ENCODE data around the gene SLC1A7. TPM values are rescaled to one million over a fixed set of nuclear protein-coding genes. Genes with fewer than 3 reads are reported as not detected.

The SLC1A7 gene
- polyA plus RNA-seq (2011; rRNA removed): 0.12 TPM in 2 replicates
- polyA plus RNA-seq (2012; cell fraction: cytosol; rRNA removed): 0.08 and 0.09 TPM in 2 replicates
- 0.24 and 0.25 TPM in 2 replicates for polyA plus RNA-seq (2012; cell fraction: nucleus; rRNA removed)
- 0.03 to 0.07 TPM (median 0.04 TPM) in 3 replicates for polyA plus RNA-seq (2017; fragmentation: RNase III; extraction: RNeasy Plus Mini Kit Qiagen cat#74134 plus additional on column Dnase treatment)
- polyA minus RNA-seq (2011; rRNA and poly(A)+ RNA removed): 0.12 TPM in 1 of 2 replicates, not detected in the other

DNA sequence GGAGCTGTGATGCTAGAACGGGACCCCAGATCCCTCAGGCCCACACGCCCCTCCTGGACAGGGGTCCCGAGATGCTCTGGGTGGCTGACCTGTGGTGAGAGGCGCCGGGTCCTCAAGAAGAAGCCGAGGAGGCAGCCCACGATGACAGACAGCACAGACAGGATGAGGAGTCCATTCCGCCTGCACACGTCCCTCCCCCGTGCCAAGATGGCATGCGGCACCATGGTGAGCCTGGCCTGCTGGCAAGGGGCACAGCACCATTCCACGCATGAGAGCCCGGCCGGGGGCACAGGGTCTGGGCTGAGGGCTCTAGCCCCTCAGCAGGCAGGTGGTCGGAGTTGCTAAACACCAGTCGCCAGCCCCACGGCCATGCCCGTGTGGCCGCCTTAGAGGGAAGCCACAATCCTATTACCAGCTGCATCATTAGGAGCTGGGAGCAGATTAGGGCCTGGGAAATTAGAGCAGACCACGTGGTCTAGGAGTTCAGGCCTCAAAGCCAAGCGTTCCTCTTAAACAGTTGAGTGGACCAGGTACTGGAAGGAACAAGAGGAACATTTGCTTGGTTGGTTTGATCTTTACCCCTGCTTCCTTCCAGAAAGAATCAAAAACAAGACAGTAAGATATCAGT, at the start of gene SLC1A7:
SLC1A7 (minus strand) TSS at position 413 of the 628 bp plus-strand sequence; CDS start at position 224, 189 bp downstream.
- ChIA-PET POLR2A (no interaction called here), CTCF (interaction anchor here (1.5 kb wide), 1 partner anchor 10 kb away, joined by 3 read pairs; no protein-coding TSS in a partner anchor)
- Histone ChIP-seq H3K27ac (peak within 1 kb of the TSS; percentile 94 to 96; a peak in 4 of 6 replicates), H3K4me3 (no peak within 1 kb of the TSS), H3K4me2 (no peak within 1 kb of the TSS), H3K9me3 (peaks cover 9% of the 10 kb centered on the region; the same call in 1 of the 3 replicates), H3K4me1 (peaks cover 52% of the 10 kb centered on the region)
- 93% methylated on average over 10 of the region's 21 CpGs for WGBS (ENCODE audit: missing lambda C conversion rate)
- FAIRE-seq (no peak), DNase-seq (ENCODE audit: low read depth in 1 of 2, low spot score in 1 of 2) (no peak), ATAC-seq (no peak)
- TF ChIP-seq, protein P1, sequence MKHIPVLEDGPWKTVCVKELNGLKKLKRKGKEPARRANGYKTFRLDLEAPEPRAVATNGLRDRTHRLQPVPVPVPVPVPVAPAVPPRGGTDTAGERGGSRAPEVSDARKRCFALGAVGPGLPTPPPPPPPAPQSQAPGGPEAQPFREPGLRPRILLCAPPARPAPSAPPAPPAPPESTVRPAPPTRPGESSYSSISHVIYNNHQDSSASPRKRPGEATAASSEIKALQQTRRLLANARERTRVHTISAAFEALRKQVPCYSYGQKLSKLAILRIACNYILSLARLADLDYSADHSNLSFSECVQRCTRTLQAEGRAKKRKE (CRISPR knock-in tag; IDR thresholded peaks at IDR 0.05; ENCODE audit: low read depth): no peak
- TF ChIP-seq, protein P2, sequence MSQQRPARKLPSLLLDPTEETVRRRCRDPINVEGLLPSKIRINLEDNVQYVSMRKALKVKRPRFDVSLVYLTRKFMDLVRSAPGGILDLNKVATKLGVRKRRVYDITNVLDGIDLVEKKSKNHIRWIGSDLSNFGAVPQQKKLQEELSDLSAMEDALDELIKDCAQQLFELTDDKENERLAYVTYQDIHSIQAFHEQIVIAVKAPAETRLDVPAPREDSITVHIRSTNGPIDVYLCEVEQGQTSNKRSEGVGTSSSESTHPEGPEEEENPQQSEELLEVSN (IDR thresholded peaks at IDR 0.05; ENCODE audit: borderline replicate concordance, low read depth): no peak
- TF ChIP-seq ZFP36 (IDR thresholded peaks at IDR 0.05; ENCODE audit: borderline replicate concordance, partially characterized antibody) (no peak), TFCP2L1 (CRISPR knock-in tag; IDR thresholded peaks at IDR 0.05) (no peak), CHD2 (IDR thresholded peaks at IDR 0.05; ENCODE audit: low read length, partially characterized antibody) (no peak), HOXB5 (CRISPR knock-in tag; IDR thresholded peaks at IDR 0.05) (no peak), JUN (IDR thresholded peaks at IDR 0.05) (no peak), CBX8 (IDR thresholded peaks at IDR 0.05) (no peak), EP300 (IDR thresholded peaks at IDR 0.05) (no peak), ESRRA (IDR thresholded peaks at IDR 0.05; ENCODE audit: borderline replicate concordance, low read length) (no peak), GATA3 (IDR thresholded peaks at IDR 0.05; ENCODE audit: borderline replicate concordance) (no peak), PHF8 (IDR thresholded peaks at IDR 0.05; ENCODE audit: borderline replicate concordance, low read depth) (no peak)
- TF ChIP-seq, protein P3, sequence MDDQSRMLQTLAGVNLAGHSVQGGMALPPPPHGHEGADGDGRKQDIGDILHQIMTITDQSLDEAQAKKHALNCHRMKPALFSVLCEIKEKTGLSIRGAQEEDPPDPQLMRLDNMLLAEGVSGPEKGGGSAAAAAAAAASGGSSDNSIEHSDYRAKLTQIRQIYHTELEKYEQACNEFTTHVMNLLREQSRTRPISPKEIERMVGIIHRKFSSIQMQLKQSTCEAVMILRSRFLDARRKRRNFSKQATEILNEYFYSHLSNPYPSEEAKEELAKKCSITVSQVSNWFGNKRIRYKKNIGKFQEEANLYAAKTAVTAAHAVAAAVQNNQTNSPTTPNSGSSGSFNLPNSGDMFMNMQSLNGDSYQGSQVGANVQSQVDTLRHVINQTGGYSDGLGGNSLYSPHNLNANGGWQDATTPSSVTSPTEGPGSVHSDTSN (IDR thresholded peaks at IDR 0.05): no peak

DNA sequence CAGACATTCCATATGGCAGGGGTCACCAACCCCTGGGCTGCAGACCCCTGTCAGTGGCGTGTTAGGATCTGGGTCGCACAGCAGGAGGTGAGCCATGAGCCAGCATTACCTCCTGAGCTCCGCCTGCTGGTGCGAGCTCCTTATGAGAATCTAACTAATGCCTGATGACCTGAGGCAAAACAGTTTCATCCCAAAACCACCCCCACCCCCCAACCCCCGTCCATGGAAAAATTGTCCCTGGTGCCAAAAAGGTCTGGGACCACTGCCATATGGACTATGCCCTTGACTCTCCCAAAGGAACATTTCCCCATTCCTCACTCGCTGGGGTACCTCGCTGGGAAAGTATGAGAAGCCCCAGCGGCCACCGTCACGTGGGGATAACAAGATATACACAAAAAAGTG, 47.8 kb upstream of the SLC1A7 start:
- no peak for ATAC-seq
- FAIRE-seq: no peak
- no peaks in the 10 kb centered on the region for H3K9me3 ChIP-seq
- CTCF ChIA-PET: interaction anchor here (2.2 kb wide), 2 partner anchors 8 to 269 kb away, joined by 9 read pairs; partner anchors contain the start of gene ECHDC2
- no peak overlapping the region for H3K4me3 ChIP-seq
- no peaks in the 10 kb centered on the region for H3K4me1 ChIP-seq
- H3K4me2 ChIP-seq: no peak overlapping the region
- DNase-seq (ENCODE audit: low read depth in 1 of 2, low spot score in 1 of 2): no peak
- WGBS (ENCODE audit: missing lambda C conversion rate): 87% methylated on average over 8 of the region's 10 CpGs
- no peak for TF ChIP-seq SREBF2 (IDR thresholded peaks at IDR 0.05)
- TF ChIP-seq, protein P2 (IDR thresholded peaks at IDR 0.05; ENCODE audit: borderline replicate concordance, low read depth): no peak
- TF ChIP-seq HOXA7 (CRISPR knock-in tag; IDR thresholded peaks at IDR 0.05): no peak
- TF ChIP-seq ESRRA (IDR thresholded peaks at IDR 0.05; ENCODE audit: borderline replicate concordance, low read length): no peak
- no peak for TF ChIP-seq JUNB (IDR thresholded peaks at IDR 0.05)
- no peak for TF ChIP-seq EHF (CRISPR knock-in tag; IDR thresholded peaks at IDR 0.05)
- TF ChIP-seq NFE2L2 (conservative IDR thresholded peaks at IDR 0.05; ENCODE audit: low read length): no peak
- POLR2A ChIA-PET: no interaction called here
- no peak overlapping the region for H3K27ac ChIP-seq

DNA sequence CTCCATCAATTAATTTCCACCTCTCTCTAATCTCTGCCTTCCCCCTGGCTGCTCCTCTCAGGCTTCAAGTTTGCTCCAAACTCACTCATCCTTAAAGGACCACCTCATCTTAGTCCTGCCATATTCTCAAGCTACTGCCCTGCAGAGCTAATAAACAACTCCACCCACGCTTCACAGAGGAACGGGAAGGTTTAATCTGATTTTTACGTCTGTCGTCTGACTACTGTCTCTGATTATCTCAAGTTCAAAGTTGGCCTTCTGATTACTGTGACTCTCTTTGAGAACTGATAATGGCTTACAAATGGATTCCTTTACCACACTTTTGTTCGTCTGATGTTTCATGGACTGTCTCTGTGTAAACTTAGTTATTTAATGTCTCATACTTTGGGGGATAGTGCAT, 46.6 kb upstream of the SLC1A7 start:
- CTCF ChIA-PET: interaction anchor here (2.2 kb wide), 1 partner anchor 268 kb away, joined by 9 read pairs; the partner anchor contains the start of gene ECHDC2
- 84% methylated on average over 5 of the region's 5 CpGs for WGBS (ENCODE audit: missing lambda C conversion rate)
- no peak overlapping the region for H3K4me3 ChIP-seq
- H3K9me3 ChIP-seq: no peaks in the 10 kb centered on the region
- no peak overlapping the region for H3K4me2 ChIP-seq
- TF ChIP-seq, protein P4, sequence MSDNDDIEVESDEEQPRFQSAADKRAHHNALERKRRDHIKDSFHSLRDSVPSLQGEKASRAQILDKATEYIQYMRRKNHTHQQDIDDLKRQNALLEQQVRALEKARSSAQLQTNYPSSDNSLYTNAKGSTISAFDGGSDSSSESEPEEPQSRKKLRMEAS (IDR thresholded peaks at IDR 0.05): no peak
- no peak for TF ChIP-seq EHMT2 (IDR thresholded peaks at IDR 0.05; ENCODE audit: low read depth)
- TF ChIP-seq ESRRA (IDR thresholded peaks at IDR 0.05; ENCODE audit: borderline replicate concordance, low read length): no peak
- DNase-seq (ENCODE audit: low read depth in 1 of 2, low spot score in 1 of 2): no peak
- no peak overlapping the region for H3K27ac ChIP-seq
- no peaks in the 10 kb centered on the region for H3K4me1 ChIP-seq
- POLR2A ChIA-PET: no interaction called here
- ATAC-seq: no peak
- FAIRE-seq: no peak

All from A549 (cell line).